Omental fat pad (tissue), 4 donors: Measurements from ENCODE around the gene ATP2A3. TPM values are rescaled to one million over a fixed set of nuclear protein-coding genes. Genes with fewer than 3 reads are reported as not detected.
A peak's percentile ranks its signal among the peaks of the same experiment; 100 is the strongest.
"Not testable (repeated sequence)": the region's sequence is repeated elsewhere in the genome, so short reads cannot be mapped to it uniquely, and the experiment has no call there.

Source experiments
- ATAC-seq: fragments of 150-250 bp; one replicate; pipeline ENCODE4 v1.9.1; 2016; ENCODE audit warnings: mild to moderate bottlenecking, moderate library complexity; ENCODE audit not compliant: low FRiP score
- DNase-seq: peaks from one replicate; pipeline ENCODE4 v3.0.0-alpha.2; 2019; ENCODE audit warnings: low spot score
- total RNA-seq, 4 donors: library from RNA; depleted of rRNA; stranded (reverse); fragments of >200 nt; gene quantifications; one replicate each; pipeline ENCODE4 v1.1.0, GENCODE V29; 2016
- TF ChIP-seq, protein P1 (sequence below), 3 donors: fragments of 450-650 bp; IDR thresholded peaks; one replicate each; pipeline ENCODE4 v1.5.1; 2016 to 2017; ENCODE audit warnings: antibody characterized with exemption in 3 of 3, mild to moderate bottlenecking in 3 of 3, moderate library complexity in 2 of 3

The ATP2A3 gene
- total RNA-seq, 4 donors from 2014 or later: 2.9 to 12.3 (median 5.5) TPM

DNA sequence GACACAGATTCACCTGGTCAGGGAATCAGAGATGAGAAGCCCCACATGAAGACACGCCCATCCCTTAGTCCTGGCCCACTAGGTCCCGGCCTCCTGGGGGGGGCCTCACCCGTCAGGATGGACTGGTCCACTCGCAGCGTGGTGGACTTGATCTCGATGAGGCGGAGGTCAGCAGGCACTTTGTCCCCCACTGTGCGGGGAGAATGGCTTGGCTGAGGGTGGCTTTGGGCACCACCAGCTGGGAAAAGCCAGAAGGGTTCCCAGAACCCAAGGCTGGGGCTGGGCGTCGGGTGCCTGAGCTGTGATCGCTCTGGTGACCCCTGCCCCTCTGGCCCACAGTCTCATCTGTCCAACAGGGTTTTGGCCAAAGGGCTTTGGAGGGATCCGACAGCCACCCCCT is 13.7 kb downstream of the ATP2A3 start:
- DNase-seq (no peak), ATAC-seq (no peak)
- TF ChIP-seq, protein P1, sequence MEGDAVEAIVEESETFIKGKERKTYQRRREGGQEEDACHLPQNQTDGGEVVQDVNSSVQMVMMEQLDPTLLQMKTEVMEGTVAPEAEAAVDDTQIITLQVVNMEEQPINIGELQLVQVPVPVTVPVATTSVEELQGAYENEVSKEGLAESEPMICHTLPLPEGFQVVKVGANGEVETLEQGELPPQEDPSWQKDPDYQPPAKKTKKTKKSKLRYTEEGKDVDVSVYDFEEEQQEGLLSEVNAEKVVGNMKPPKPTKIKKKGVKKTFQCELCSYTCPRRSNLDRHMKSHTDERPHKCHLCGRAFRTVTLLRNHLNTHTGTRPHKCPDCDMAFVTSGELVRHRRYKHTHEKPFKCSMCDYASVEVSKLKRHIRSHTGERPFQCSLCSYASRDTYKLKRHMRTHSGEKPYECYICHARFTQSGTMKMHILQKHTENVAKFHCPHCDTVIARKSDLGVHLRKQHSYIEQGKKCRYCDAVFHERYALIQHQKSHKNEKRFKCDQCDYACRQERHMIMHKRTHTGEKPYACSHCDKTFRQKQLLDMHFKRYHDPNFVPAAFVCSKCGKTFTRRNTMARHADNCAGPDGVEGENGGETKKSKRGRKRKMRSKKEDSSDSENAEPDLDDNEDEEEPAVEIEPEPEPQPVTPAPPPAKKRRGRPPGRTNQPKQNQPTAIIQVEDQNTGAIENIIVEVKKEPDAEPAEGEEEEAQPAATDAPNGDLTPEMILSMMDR (IDR thresholded peaks at IDR 0.05): no peak

GRCh38 chr17:3949418-3949817 is 14.8 kb downstream of the ATP2A3 start:
- TF ChIP-seq, protein P1 (IDR thresholded peaks at IDR 0.05): no peak
- ATAC-seq (no peak), DNase-seq (no peak)

DNA sequence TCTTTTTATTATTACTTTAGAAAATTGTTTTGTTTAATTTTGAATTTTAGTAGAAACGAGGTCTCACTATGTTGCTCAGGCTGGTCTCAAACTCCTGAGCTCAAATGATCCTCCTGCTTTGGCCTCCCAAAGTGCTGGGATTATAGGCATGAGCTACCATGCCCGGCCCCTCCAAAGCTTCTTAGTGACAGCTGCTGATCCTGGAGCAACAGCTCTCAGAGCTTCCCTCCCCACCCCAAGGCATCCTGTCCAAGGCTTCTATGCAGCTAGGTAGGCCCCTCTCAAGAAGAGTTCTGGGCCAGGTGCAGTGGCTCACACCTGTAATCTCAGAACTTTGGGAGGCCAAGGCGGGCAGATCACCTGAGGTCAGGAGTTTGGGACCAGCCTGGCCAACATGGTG is 15.7 kb downstream of the ATP2A3 start:
- not testable (repeated sequence) for ATAC-seq

GRCh38 chr17:3947318-3947810 is 16.9 kb downstream of the ATP2A3 start:
- TF ChIP-seq, protein P1 (IDR thresholded peaks at IDR 0.05): no peak
- ATAC-seq (no peak), DNase-seq (no peak)

More for the DNA sequence above, 15.7 kb downstream of the ATP2A3 start:
- DNase-seq: not testable (repeated sequence)

GRCh38 chr17:3946711-3947235 is 17.5 kb downstream of the ATP2A3 start:
- ATAC-seq (no peak), DNase-seq (no peak)
- TF ChIP-seq, protein P1 (IDR thresholded peaks at IDR 0.05): no peak

- peak; percentile 62 for ATAC-seq
- DNase-seq: no peak
Observed at GRCh38 chr17:3944485-3945388, 19.5 kb downstream of the ATP2A3 start.

GRCh38 chr17:3943240-3943891 is 20.9 kb downstream of the ATP2A3 start:
- TF ChIP-seq, protein P1 (IDR thresholded peaks at IDR 0.05): no peak
- no peak for DNase-seq
- ATAC-seq: no peak

More at GRCh38 chr17:3944485-3945388, 19.5 kb downstream of the ATP2A3 start:
- TF ChIP-seq, protein P1 (IDR thresholded peaks at IDR 0.05): no peak
